PC-9 (cell line): Measurements from ENCODE around the gene RRP7A.

ENCODE experiments used
- EZH2 ChIP-seq: fragments of 200-600 bp; sonication (generic); IDR thresholded peaks from 2 replicates; pipeline ENCODE4 v1.8.0; 2017; ENCODE audit warnings: antibody characterized with exemption, low read depth
- TF ChIP-seq, protein P1 (sequence below): fragments of 200-600 bp; sonication (generic); conservative IDR thresholded peaks from 2 replicates; pipeline ENCODE4 v1.6.1; 2017; ENCODE audit warnings: mixed run types, antibody characterized with exemption, mild to moderate bottlenecking, moderate library complexity

DNA sequence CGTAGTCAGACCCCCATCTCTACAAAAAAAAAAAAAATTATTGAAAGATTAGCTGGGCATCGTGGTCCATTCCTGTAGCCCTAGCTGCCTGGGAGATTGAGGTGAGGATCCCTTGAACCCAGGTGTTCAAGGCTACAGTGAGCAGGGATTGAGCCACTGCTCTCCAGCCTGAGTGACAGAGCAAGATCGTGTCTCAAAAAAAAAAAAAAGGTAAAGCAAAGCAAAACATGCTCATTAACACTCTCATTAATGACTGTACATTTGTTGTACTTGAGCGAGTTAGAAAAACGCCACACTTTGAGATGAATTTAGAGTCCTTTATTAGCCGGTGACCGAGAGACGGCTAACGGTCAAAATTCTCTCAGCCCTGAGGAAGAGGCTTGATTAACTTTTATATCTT lies 28.0 kb upstream of the RRP7A start:
- TF ChIP-seq, protein P1, sequence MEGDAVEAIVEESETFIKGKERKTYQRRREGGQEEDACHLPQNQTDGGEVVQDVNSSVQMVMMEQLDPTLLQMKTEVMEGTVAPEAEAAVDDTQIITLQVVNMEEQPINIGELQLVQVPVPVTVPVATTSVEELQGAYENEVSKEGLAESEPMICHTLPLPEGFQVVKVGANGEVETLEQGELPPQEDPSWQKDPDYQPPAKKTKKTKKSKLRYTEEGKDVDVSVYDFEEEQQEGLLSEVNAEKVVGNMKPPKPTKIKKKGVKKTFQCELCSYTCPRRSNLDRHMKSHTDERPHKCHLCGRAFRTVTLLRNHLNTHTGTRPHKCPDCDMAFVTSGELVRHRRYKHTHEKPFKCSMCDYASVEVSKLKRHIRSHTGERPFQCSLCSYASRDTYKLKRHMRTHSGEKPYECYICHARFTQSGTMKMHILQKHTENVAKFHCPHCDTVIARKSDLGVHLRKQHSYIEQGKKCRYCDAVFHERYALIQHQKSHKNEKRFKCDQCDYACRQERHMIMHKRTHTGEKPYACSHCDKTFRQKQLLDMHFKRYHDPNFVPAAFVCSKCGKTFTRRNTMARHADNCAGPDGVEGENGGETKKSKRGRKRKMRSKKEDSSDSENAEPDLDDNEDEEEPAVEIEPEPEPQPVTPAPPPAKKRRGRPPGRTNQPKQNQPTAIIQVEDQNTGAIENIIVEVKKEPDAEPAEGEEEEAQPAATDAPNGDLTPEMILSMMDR = no peak
- TF ChIP-seq EZH2 = no peak
